ENCODE measurements around the gene CFAP45.

The CFAP45 gene, protein sequence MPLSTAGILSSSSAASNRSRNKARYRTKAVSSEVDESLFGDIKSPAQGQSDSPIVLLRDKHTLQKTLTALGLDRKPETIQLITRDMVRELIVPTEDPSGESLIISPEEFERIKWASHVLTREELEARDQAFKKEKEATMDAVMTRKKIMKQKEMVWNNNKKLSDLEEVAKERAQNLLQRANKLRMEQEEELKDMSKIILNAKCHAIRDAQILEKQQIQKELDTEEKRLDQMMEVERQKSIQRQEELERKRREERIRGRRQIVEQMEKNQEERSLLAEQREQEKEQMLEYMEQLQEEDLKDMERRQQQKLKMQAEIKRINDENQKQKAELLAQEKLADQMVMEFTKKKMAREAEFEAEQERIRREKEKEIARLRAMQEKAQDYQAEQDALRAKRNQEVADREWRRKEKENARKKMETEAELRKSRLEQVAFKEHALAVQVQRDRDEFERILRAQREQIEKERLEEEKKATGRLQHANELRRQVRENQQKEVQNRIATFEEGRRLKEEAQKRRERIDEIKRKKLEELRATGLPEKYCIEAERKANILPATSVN

GRCh38 chr1:159900086-159900680 lies at the start of gene CFAP45:
Gene CFAP45, minus strand, starts transcription at chr1:159900165. Its CDS starts 67 bp downstream, at chr1:159900098.
- peak; percentile 86 for DNase-seq

DNA sequence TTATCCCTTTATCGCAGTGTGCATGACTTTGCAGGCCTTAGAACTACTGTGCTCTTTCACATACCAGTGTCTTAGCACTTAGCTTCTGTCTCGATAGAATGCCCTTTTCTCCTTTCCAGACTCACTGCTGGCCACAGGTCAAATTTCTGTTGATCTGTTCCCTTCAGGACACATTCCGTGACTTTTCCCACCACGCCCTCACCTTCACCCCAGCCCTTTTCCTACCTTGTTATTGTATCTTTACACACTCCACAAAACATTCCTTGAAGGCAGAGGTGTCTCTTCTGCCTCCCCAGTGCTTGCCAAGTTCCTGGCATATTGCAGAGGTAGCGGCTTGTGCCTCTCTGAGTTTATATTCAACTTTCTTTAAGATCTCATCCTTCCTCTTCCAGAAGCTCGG lies 49.2 kb upstream of the CFAP45 start:
- DNase-seq: no peak

DNA sequence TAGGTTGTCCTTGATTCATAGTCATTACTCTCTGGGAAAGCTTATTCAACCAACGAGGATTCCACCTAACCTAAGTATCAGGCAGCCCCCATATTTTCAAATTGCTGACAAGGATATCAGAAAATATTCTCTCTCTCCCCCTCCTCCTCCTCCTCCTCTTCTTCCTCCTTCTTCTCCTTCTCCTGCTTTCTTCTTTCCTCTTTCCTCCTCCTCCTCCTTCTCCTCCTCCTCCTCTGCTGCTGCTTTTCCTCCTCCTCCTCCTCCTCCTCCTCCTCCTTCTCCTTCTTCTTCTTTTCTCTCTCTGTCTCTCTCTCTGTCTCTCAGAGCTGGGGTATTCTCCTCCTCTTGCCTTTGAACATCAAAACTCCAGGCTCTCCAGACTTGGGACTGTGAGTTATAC lies 48.0 kb upstream of the CFAP45 start:
- no peak for DNase-seq

GRCh38 chr1:159946242-159947187 lies 46.5 kb upstream of the CFAP45 start:
- no peak for DNase-seq

DNA sequence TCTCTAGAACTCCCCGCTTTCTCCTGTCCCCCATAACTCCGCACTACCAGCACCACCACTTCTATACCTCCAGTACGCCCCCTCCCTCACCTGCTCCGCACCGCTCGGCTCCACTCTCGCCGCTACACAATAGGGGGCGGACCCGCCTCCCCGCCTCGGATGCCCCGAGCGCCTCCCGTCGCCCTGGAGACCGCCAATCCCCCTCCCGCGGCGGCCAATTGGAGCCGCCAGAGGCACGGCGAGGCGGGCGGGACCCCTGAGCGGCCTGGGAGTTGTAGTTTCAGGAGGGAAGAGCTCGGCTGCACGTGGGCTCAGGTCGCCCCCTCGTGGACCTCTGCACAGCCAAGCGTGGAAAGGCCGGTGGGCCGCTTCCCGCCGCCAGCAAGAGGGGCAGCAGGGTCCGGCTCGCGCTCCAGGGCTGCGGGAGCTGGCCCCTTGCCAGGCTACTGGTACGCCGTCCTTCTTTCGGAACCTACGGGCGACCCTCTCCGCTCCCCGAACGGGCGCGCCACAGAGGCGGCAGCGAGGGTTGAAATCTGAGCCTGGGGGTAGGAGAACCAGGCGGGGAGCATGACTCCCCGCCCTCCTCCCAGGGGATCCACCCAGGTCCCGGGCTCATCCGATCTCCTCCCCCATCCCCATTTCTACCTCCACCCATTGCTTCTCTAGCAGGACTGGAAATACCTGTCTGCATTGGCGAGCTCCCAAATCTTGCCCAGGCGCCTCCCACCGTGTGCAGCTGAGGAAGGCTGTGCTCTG lies 45.7 kb upstream of the CFAP45 start, which contains the start of gene IGSF9:
IGSF9 (minus strand) TSS at position 131 of the 759 bp plus-strand sequence. CDS start 2,159 bp downstream, outside the sequence.
- DNase-seq: peak; percentile 97

DNA sequence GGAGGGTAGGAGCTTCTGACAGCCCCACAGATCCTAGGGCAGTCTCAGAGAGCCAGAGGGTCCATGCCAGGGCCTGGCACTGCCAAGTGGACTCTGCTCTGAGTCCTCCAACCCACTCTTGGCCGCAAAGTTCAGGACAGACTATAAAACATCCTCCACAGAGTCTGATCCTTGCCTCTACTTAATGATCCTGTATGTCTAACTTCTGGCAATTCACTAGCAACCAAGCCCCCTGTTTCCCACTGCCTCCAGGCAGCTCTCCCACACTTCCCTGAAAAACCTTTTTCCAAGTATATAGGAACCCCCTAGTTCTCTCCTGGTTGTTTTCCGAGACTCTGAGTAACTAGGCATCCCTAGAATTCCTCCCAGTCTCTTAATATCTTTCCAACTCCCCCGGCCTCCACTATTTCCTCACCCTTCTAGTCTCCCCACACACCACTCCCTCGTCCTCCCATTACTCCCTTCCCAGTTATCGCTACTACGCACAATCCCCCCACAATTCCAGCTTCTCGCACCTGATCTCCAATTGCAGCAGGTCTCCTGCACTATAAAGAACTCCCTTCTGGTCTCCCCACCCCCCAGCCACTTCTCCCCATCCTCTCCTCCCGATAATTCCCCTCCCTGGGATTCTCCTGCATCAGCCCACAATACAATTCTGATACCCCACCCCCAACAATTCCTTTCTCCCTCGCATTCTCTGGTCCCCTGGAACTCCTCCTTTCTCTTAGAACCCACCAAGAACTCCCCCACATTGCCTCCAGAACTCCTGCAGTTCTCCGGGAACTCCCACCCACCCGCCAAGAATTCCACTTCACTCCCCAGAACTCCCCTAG lies 44.9 kb upstream of the CFAP45 start:
- DNase-seq: peak; percentile 77

DNA sequence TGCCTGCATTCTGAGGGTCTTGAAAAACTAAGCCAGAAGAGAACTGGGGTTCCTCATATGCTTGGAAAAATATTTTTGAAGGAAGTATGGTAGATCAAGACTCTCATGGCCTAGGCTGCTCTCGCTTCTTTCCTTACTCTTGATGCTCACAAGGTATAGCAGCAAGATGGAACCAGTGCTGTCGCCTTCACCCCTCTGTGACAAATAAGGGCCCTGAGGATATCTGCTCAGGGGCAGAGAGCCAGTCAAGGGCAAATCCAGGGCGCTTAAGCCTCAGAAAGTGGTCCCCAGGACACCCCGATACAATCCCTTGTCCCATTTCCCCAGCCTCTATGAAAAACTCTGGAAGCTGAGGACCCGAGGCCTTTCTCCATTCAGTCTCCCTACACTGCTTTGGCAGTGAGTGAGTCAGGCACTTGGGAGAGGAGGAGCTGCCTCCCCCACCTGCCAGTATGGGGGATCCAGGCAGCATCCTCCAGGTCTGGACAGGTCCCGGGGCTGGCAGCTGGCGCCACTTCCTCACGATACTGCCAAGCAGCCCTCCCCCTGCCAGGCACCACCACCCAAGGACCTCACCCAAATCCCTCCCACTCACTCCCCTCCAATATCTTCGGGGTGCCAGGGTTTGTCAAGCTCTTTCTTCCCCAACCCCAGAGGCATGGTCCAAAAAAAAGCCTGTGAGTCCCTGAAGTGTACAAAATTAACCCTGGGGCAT lies 44.1 kb upstream of the CFAP45 start:
- peak; percentile 95 for DNase-seq

DNA sequence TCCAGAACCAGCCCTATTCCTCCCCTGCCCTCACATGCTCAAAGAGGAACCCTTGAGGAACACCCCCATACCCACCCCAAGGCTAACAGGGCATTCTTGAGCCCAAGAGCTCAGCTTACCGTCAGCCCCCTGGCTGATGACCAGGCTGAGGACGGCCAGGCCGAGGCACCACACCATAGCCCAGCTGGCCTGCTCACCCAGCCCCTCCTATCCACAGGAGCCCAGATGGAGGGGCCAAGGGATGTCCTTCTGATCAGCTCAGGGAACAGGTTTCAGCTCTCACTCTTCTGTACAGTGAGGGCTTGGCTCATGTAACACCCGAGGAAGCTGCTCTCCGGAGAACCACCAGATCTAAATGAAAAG lies 43.3 kb upstream of the CFAP45 start:
- no peak for DNase-seq

DNA sequence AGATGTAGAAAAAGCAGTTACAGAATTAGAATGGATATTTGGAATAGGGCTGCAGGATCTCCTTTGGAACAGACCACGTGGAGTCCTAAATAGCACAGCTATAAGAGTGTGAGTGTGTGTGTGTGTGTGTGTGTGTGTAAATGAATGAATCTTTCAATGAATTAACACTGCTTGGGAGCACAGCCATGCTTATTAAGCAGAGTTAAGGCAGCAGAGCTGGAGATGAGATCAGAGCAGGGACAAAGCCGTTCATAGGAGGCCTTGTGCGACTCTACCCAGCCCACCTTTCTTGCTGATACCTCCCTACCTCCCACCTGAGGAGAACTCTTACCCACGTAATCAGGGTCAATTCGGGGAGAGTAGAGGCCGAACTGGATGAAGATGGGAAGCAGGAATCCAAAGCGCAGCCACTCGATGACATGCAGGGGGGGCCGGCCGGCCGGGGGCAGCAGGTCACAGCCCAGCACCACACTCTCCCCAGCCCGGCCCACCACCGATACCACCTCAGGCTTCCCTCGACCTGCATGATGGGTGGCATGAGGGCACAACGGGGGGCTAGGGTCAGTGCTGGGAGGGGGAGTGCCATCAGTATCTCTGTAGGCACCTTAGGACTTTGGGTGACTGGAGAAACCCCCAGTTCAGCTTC lies 42.8 kb upstream of the CFAP45 start:
- peak; percentile 19 for DNase-seq

- peak; percentile 98 for DNase-seq
Measured at GRCh38 chr1:159941591-159942560, 41.9 kb upstream of the CFAP45 start.

- DNase-seq: peak; percentile 40
Measured at GRCh38 chr1:159941141-159941540, 41.2 kb upstream of the CFAP45 start.

GRCh38 chr1:159940006-159940620 lies 40.1 kb upstream of the CFAP45 start:
- no peak for DNase-seq

DNA sequence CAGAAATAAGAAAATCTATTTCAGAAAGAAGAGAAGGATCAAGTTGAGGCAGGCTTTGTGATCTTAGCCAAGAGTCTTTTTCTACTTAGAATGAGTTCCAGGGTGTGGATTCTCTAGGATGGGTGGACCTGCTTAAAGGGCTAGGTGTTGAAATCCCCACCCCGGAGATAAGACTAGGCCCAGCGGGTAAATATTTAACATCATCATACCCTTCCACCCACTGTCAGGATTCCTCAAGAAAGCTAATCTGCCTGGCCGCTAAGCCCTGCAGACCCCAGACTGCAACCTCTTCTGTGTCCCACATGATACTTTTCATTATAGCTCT lies 39.7 kb upstream of the CFAP45 start:
- DNase-seq: no peak

DNA sequence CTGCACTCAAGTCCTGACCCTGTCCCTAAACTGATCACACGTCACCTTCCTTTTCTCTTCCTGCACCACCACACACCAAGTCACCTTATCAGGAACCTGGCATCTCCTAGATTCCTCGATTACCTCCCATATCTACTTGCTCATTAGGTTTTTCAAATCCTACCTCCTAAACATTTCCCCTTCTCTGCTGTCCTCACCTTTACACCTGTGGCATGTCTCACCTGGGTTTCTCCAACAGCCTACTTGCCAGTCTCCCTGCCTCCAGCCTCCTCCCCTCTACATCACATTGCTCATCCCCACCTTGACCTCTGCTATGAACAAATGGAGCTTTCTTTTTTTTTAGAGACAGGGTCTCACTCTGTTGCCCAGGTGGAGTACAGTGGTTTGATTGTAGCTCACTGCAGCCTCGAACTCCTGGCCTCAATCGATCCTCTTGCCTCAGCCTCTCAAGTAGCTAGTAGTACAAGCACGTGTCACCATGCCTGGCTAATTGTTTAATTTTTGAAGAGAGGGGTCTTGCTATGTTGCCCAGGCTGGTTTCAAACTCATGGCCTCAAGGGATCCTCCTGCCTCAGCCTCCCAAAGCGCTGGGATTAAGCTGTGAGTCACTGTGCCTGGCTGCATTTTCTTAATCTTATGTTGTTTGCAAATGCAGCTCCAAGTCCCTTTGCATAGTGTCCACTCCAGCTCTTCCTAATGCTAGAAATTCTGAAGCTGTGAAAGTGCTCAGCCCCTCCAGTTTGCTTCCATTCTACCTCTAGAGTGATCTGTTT lies 39.1 kb upstream of the CFAP45 start:
- DNase-seq: no peak

GRCh38 chr1:159938211-159938852 lies 38.4 kb upstream of the CFAP45 start:
- no peak for DNase-seq

- peak; percentile 8 for DNase-seq
Measured at GRCh38 chr1:159937054-159937750, 37.2 kb upstream of the CFAP45 start.

All from NCI-H1105 treated with DMSO at 0.1 percent for 48 hours (cell line).